K562 treated with DMSO at 1 percent for 48 hours (cell line): ENCODE measurements around the gene HAUS1. TPM values are rescaled to one million over a fixed set of nuclear protein-coding genes. Genes with fewer than 3 reads are reported as not detected.

Experiments used
- total RNA-seq: library from RNA; unstranded; fragments of 300-600 nt; gene quantifications from 2 replicates; pipeline ENCODE4 v1.2.3, GENCODE V29; 2022; ENCODE audit warnings: low replicate concordance; ENCODE audit errors: extremely low read depth

HAUS1 gene, protein sequence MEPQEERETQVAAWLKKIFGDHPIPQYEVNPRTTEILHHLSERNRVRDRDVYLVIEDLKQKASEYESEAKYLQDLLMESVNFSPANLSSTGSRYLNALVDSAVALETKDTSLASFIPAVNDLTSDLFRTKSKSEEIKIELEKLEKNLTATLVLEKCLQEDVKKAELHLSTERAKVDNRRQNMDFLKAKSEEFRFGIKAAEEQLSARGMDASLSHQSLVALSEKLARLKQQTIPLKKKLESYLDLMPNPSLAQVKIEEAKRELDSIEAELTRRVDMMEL
- not detected in 2 replicates for total RNA-seq

DNA sequence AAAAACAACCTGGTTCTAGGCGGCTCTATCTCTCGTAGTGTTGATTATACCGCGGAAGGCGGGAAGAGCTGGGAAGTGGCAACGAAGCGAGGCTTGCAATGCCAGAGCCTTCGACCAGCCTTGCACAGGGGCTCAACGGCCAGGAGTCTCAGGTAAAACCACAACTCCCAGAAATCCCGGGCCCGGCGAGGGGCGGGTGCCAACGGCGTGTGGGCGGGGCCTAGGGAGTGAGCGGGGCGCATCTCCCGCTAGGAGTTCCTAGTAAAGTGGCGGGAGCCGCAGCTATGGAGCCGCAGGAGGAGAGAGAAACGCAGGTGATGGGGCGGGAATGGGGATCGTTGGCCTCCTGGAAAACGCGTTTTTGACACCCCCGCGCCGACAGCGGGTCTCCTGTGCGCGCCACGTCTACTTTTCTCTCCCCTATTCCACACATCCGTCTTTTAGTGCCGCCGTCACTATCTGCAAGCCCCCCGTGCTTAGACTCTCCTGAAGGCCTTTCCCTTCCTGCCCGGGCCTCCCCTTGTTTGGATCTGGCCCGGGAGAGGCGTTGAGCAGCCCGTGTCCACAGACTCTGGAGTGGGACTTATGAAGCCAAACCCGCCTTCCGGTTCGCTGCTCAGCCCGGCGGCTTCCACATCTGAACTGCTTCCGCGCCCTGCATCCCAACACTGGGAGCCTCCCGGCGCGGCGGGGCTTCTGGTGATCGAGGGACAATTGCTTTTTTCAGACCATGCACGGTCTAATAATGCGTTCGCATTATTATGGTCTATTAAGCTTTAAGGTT is at the start of gene HAUS1:
HAUS1 (plus strand) TSS at position 258 of the 784 bp plus-strand sequence; CDS start at position 285, 27 bp downstream.

DNA sequence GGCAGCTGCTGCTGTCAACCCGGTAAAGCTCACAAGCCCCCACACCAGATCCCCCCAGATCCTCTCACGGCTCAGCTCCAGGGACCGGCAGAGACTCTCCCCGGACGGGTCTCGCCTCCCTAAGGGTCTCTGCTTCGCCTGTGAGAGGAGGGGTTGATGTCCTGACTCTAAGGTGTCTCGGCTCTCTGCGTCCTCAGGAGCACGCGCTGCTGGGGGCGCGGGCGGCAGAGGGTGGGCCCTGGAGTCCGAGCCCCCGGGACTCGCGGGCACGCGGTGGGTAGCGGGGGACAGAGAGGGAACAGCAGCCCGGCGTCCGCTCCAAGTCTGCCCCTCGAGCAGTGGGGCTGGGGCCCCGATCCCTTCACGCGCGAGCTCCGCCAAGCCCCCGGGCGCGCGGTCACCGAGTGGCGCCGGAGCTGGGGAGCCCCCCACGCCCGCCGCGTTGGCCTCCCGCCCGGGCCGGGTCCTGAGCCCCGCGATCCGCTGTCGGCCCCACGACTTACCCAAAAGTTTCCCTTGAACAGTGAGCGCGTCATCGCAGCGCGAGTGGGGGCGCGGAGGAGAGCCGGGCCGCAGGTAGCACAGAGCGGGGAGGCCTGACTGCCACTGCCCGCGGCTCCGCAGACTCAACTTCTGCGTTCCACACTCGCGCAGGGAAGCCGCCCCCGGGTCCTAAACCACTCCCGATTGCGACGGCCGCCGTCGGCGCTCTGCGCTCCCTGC is 32.4 kb upstream of the HAUS1 start, which contains the start of gene PSTPIP2:
PSTPIP2 (minus strand) TSS at position 608 of the 723 bp plus-strand sequence; CDS start at position 536, 72 bp downstream.

DNA sequence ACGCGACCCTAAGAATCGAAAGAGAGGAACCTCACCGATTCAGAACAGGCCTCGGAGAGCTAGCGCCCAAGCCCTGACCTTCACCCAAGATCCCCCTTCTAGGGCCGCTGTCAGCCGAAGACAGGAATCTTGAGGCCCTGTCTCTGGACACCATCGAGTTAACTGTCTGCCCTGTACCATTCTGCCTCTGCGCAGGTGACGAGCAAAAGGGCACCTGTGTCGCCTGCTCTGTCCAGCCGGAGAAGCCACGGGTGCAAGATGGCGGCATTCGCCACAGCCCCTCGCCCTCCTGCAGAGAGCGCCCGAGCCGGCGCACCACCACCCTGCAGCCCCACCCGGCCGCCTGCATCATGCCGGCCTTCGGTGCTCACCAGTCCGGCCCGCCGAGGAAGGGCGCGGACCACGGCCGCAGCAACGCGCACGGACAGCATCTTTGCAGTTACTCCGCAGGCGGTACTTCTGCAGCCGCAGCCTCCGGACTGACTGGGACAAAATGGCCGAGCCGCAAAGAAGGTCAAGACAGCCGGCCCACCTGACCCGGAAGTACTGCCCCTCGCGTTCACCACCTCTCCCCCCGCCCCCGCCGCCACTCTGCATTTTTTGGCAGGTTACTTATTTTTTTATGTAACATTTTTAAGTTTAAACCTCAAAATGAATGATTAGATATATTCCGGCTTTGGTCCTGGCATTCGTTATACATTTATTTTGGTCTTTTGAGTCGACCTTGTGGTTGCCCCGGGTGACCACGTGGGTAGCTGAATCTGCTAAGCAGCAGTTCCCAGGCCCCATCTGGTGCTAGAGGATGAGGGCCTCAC is 6.2 kb upstream of the HAUS1 start, which contains the start of gene ATP5F1A:
ATP5F1A (minus strand) TSS at position 496 of the 815 bp plus-strand sequence; CDS start at position 431, 65 bp downstream.

Other genes starting within 250 kb of the HAUS1 start
- gene EPG5, start 137.1 kb upstream of the HAUS1 start, total RNA-seq, result not detected in 2 replicates
- gene PSTPIP2, start 32.1 kb upstream of the HAUS1 start, total RNA-seq, result not detected in 2 replicates
- not detected in 2 replicates for gene ATP5F1A, start 6.1 kb upstream of the HAUS1 start, total RNA-seq